H1 (cell line): Measurements from ENCODE around the gene UBE3B. TPM values are rescaled to one million over a fixed set of nuclear protein-coding genes. Genes with fewer than 3 reads are reported as not detected.

Experiments
- EZH2 ChIP-seq: fragments of 200-600 bp; sonication (generic); IDR thresholded peaks from 2 replicates; pipeline ENCODE4 v1.7.1; 2012; ENCODE audit warnings: low read depth, mild to moderate bottlenecking, moderate library complexity, low read length, inconsistent platforms; ENCODE audit not compliant: severe bottlenecking
- HDAC2 ChIP-seq, 2 experiments: fragments of 300-600 bp in 1 of 2; sonication (generic) in 1 of 2; IDR thresholded peaks; 2 replicates each; pipeline ENCODE4 v1.6.1; 2011 to 2012; ENCODE audit warnings: low read depth in 2 of 2, low read length in 2 of 2, mild to moderate bottlenecking in 2 of 2, moderate library complexity in 2 of 2, borderline replicate concordance in 1 of 2, inconsistent platforms in 1 of 2
- KDM5A ChIP-seq: fragments of 200-600 bp; IDR thresholded peaks from 2 replicates; pipeline ENCODE4 v1.7.1; 2012; ENCODE audit warnings: mild to moderate bottlenecking, low read length, inconsistent platforms, mixed read lengths
- MAFK ChIP-seq: IDR thresholded peaks from 2 replicates; pipeline ENCODE4 v1.6.1; 2012; ENCODE audit warnings: low read depth, mild to moderate bottlenecking, improper control_type of control experiment, low read length
- RFX5 ChIP-seq: IDR thresholded peaks from 2 replicates; pipeline ENCODE4 v1.6.1; 2011; ENCODE audit warnings: low read depth, low read length, improper control_type of control experiment, borderline replicate concordance
- RNF2 ChIP-seq: fragments of 200-900, 300-1000 bp; sonication (generic); IDR thresholded peaks from 2 replicates; pipeline ENCODE4 v1.7.1; 2016; ENCODE audit warnings: borderline replicate concordance, low read depth, mild to moderate bottlenecking, antibody characterized with exemption, low read length; ENCODE audit not compliant: poor library complexity, severe bottlenecking; ENCODE audit errors: missing control alignments
- TAF7 ChIP-seq: optimal IDR thresholded peaks from 2 replicates; pipeline ENCODE3; 2011; ENCODE audit warnings: low read depth, mild to moderate bottlenecking, inconsistent platforms, low read length, moderate library complexity, borderline replicate concordance
- polyA plus RNA-seq, 7 experiments: library from polyadenylated mRNA; depleted of rRNA in 3 of 7; stranded (reverse) in 5 of 7; unstranded in 2 of 7; fragments of >200 nt in 5 of 7; fragments of 200-250 nt in 2 of 7; gene quantifications; 1 replicate in 5 of 7; 2 replicates in 1 of 7; 4 replicates in 1 of 7; pipeline versions ENCODE4 v1.2.1 to v1.2.3, GENCODE V29; 2011 to 2013; ENCODE audit warnings: missing spikeins in 2 of 7, mixed read lengths in 2 of 7
- total RNA-seq: library from RNA; stranded (reverse); fragmentation: NEBNext Ultra II Directional; extraction: Animal tissue kit (Norgen Biotek cat#: 25700); gene quantifications from 2 replicates; pipeline ENCODE4 v1.2.1, GENCODE V29; 2021

The UBE3B gene
- total and polyA plus RNA-seq, 2 of the 8 experiments (the other 6 are each of a cell fraction or from before 2014, with no cell fraction given): 14.0 to 21.1 TPM

GRCh38 chr12:109497675-109498074 lies 20.2 kb downstream of the UBE3B start (continued):
- no peak for TF ChIP-seq RFX5
- no peak for TF ChIP-seq TAF7
- no peak for TF ChIP-seq KDM5A
- no peak for TF ChIP-seq MAFK
- TF ChIP-seq HDAC2 (IDR thresholded peaks at IDR 0.05; ENCODE audit: borderline replicate concordance in 1 of 2, low read depth in 2 of 2, low read length in 2 of 2): no peak
- no peak for TF ChIP-seq RNF2
- no peak for TF ChIP-seq EZH2
